SK-N-MC (cell line): ENCODE data around the gene TMEM175.

Experiments used
- EZH2 ChIP-seq: fragments of 200-600 bp; sonication (generic); IDR thresholded peaks from one replicate; pipeline ENCODE4 v1.6.1; 2017; ENCODE audit warnings: antibody characterized with exemption
- POLR2AphosphoS5 ChIP-seq: IDR thresholded peaks from 2 replicates; pipeline ENCODE4 v1.6.1; 2012; ENCODE audit warnings: mild to moderate bottlenecking, low read depth, low read length, borderline replicate concordance

DNA sequence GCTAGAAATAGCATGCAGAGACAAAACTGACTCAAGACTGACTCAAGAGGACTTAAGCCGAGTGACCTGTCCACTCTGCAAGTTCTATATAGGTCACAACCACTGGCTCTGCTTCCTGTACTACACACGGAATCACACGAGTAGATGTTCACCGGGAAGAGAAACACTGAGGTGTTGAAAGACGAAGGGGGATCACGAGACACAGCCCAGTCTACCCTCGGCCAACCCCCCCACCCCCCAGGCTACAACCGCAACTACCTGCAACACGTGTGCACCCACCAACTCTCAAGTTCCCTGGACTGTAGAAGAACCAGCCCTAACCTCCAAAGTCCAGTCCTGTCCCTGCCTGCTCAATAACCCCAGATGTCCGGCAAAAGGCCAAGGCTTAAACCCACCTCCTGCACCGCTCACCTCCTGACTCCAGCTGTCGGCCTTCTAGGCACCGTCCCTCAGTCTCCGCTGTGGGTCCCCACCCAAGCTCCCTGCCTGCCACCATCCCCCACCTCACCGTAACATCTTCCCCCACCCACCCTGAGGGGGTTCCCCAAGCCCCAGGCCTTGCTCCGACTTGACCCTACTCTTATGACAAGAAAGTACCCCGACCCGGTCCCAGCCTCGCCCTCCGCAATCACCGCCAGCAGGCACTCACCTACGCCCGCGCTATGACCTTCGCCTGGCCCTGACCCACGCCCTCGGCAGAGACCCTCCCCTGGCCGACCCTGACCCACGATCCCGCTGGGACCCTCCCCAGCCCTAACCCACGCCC is 883 bp upstream of the TMEM175 start:
- TF ChIP-seq EZH2 (no peak), POLR2AphosphoS5 (no peak)
